WERI-Rb-1 (cell line): ENCODE measurements around the gene LRP1.

Experiments
- DNase-seq: peaks from one replicate; pipeline ENCODE4 v3.0.0-alpha.2; 2020
- H3K27ac ChIP-seq: fragments of 250-450 bp; sonication (Bioruptor Pico); 2 replicates; pipeline ENCODE4 v1.5.1; 2020; ENCODE audit warnings: mild to moderate bottlenecking, moderate library complexity
- H3K27me3 ChIP-seq: fragments of 250-450 bp; sonication (Bioruptor Pico); 2 replicates; pipeline ENCODE4 v1.5.1; 2021; ENCODE audit warnings: mild to moderate bottlenecking, low read depth, moderate library complexity; ENCODE audit not compliant: insufficient read depth, severe bottlenecking
- H3K36me3 ChIP-seq: fragments of 250-450 bp; sonication (Bioruptor Pico); 2 replicates; pipeline ENCODE4 v1.5.1; 2020; ENCODE audit warnings: mild to moderate bottlenecking, moderate library complexity
- H3K4me3 ChIP-seq: 2 replicates; pipeline ENCODE4 v1.5.1; 2011; ENCODE audit warnings: low read depth, mild to moderate bottlenecking, control low read depth, low read length
- H3K9me3 ChIP-seq: fragments of 250-450 bp; sonication (Bioruptor Pico); 2 replicates; pipeline ENCODE4 v1.5.1; 2021; ENCODE audit warnings: mild to moderate bottlenecking, moderate library complexity; ENCODE audit not compliant: severe bottlenecking
- TF ChIP-seq, protein P1 (sequence below): IDR thresholded peaks from 2 replicates; pipeline ENCODE4 v1.5.1; 2011; ENCODE audit warnings: low read depth, mild to moderate bottlenecking, control low read depth, inconsistent platforms, low read length

Gene LRP1

DNA sequence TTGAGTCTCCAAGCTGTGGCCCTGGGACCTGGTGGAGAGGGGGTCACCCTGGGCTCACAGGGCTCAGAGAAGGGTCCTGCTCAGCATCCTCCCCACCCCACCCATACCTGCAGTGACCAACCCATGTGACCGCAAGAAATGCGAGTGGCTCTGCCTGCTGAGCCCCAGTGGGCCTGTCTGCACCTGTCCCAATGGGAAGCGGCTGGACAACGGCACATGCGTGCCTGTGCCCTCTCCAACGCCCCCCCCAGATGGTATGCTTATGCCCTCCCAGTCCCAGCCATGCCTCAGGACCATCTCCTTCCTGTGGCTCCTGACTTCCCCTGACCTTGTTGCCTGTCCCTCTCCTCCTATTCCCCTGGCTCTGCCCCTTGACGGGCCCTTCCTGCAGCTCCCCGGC lies 81.6 kb downstream of the LRP1 start:
- Histone ChIP-seq H3K9me3 (no peaks in the 10 kb centered on the region), H3K27ac (no peak overlapping the region), H3K27me3 (no peaks in the 10 kb centered on the region), H3K4me3 (no peak overlapping the region), H3K36me3 (no peaks in the 10 kb centered on the region)
- TF ChIP-seq, protein P1, sequence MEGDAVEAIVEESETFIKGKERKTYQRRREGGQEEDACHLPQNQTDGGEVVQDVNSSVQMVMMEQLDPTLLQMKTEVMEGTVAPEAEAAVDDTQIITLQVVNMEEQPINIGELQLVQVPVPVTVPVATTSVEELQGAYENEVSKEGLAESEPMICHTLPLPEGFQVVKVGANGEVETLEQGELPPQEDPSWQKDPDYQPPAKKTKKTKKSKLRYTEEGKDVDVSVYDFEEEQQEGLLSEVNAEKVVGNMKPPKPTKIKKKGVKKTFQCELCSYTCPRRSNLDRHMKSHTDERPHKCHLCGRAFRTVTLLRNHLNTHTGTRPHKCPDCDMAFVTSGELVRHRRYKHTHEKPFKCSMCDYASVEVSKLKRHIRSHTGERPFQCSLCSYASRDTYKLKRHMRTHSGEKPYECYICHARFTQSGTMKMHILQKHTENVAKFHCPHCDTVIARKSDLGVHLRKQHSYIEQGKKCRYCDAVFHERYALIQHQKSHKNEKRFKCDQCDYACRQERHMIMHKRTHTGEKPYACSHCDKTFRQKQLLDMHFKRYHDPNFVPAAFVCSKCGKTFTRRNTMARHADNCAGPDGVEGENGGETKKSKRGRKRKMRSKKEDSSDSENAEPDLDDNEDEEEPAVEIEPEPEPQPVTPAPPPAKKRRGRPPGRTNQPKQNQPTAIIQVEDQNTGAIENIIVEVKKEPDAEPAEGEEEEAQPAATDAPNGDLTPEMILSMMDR: no peak
- DNase-seq: no peak

DNA sequence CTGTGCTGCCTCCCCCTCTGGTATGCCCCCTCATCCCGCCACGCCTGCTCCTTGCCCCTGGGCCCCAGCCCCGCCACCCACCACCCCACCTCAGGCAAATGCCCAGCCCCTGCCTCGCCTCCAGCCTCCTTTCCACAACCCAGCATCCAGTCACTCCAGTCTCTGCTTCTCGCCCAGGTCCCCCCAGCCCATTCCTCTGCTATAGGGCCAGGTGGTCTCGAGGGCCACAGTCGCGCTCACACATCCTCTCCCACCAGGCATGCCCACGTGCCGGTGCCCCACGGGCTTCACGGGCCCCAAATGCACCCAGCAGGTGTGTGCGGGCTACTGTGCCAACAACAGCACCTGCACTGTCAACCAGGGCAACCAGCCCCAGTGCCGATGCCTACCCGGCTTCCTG lies 82.2 kb downstream of the LRP1 start:
- Histone ChIP-seq H3K27me3 (peaks cover 2% of the 10 kb centered on the region), H3K9me3 (no peaks in the 10 kb centered on the region), H3K36me3 (no peaks in the 10 kb centered on the region), H3K27ac (no peak overlapping the region), H3K4me3 (no peak overlapping the region)
- DNase-seq: no peak
- TF ChIP-seq, protein P1: no peak

DNA sequence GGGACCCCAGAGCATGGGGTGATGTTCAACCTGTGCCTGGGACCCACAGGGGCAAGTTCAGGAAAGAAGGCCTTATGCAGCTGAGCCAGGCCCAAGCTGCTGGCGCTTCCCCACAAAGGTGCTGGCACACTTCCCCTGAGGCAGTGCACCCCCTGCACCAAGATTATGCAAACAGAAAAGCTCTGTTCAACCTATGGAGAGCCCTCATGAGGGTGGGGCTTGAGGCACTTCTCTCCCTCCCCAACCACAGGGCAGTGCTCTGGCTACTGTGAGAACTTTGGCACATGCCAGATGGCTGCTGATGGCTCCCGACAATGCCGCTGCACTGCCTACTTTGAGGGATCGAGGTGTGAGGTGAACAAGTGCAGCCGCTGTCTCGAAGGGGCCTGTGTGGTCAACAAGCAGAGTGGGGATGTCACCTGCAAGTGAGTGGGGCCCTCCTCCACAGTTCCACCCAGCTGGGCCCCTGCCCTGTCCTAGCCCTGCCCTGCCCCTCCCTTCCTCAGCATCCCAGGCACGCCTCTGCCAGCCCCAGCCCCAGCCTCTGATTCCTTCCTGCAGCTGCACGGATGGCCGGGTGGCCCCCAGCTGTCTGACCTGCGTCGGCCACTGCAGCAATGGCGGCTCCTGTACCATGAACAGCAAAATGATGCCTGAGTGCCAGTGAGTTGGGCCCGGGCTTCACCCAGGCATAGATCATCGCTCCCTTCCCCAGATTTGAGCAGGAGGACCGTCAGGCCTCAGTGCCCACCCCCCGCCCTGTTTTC lies 82.8 kb downstream of the LRP1 start:
- H3K4me3 ChIP-seq: no peak overlapping the region
- H3K9me3 ChIP-seq: no peaks in the 10 kb centered on the region
- no peak for DNase-seq
- no peaks in the 10 kb centered on the region for H3K36me3 ChIP-seq
- peaks cover 9% of the 10 kb centered on the region for H3K27me3 ChIP-seq
- H3K27ac ChIP-seq: no peak overlapping the region
- TF ChIP-seq, protein P1: no peak

DNA sequence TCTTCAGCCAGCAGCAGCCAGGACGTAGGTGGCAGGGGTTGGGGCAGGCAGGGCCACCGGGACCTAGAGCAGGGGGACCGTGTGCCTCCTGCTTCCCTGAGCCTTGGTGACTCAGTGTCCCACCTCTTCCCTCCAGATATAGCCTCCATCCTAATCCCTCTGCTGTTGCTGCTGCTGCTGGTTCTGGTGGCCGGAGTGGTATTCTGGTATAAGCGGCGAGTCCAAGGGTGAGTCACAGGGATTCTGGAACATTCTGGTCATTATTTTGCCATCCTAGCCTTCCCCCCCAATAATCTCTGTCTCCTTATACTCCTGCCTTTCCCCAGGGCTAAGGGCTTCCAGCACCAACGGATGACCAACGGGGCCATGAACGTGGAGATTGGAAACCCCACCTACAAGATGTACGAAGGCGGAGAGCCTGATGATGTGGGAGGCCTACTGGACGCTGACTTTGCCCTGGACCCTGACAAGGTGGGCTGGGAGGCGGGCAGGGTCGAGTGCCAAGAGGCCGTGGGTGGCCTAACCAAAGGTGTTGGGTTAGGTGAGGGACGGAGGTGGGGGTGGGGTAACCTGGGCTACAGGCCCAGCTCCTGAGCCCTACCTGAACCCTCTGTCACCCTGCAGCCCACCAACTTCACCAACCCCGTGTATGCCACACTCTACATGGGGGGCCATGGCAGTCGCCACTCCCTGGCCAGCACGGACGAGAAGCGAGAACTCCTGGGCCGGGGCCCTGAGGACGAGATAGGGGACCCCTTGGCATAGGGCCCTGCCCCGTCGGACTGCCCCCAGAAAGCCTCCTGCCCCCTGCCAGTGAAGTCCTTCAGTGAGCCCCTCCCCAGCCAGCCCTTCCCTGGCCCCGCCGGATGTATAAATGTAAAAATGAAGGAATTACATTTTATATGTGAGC lies 83.8 kb downstream of the LRP1 start:
- no peak overlapping the region for H3K27ac ChIP-seq
- H3K36me3 ChIP-seq: no peaks in the 10 kb centered on the region
- TF ChIP-seq, protein P1: no peak
- no peaks in the 10 kb centered on the region for H3K9me3 ChIP-seq
- no peak overlapping the region for H3K4me3 ChIP-seq
- H3K27me3 ChIP-seq: peaks cover 12% of the 10 kb centered on the region
- DNase-seq: no peak

DNA sequence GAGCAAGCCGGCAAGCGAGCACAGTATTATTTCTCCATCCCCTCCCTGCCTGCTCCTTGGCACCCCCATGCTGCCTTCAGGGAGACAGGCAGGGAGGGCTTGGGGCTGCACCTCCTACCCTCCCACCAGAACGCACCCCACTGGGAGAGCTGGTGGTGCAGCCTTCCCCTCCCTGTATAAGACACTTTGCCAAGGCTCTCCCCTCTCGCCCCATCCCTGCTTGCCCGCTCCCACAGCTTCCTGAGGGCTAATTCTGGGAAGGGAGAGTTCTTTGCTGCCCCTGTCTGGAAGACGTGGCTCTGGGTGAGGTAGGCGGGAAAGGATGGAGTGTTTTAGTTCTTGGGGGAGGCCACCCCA lies 84.4 kb downstream of the LRP1 start:
- H3K9me3 ChIP-seq: no peaks in the 10 kb centered on the region
- H3K27me3 ChIP-seq: peaks cover 12% of the 10 kb centered on the region
- TF ChIP-seq, protein P1: no peak
- no peak overlapping the region for H3K4me3 ChIP-seq
- H3K27ac ChIP-seq: no peak overlapping the region
- DNase-seq: no peak
- H3K36me3 ChIP-seq: no peaks in the 10 kb centered on the region
